Liver (tissue), 9 donors: ENCODE data around the gene SPATA31E1. TPM values are rescaled to one million over a fixed set of nuclear protein-coding genes. Genes with fewer than 3 reads are reported as not detected.
A peak's percentile ranks its signal among the peaks of the same experiment; 100 is the strongest.

ENCODE experiments used
- DNase-seq: peaks from one replicate; pipeline ENCODE4 v3.0.0-alpha.2; 2017; ENCODE audit warnings: low spot score
- H3K27ac ChIP-seq, 2 donors: one replicate each; pipeline ENCODE4 v1.7.0; 2013; ENCODE audit warnings: inconsistent platforms in 2 of 2, low read length in 2 of 2, control low read depth in 1 of 2, low read depth in 1 of 2, mild to moderate bottlenecking in 1 of 2
- H3K27me3 ChIP-seq, 4 donors: one replicate each; pipeline versions ENCODE4 v1.6.1 to v1.7.0; 2013; ENCODE audit warnings: low read length in 3 of 4, inconsistent platforms in 1 of 4, mild to moderate bottlenecking in 1 of 4, moderate library complexity in 1 of 4; ENCODE audit not compliant: control insufficient read depth in 4 of 4, insufficient read depth in 4 of 4
- H3K36me3 ChIP-seq, 4 donors: one replicate each; pipeline versions ENCODE4 v1.6.1 to v1.7.0; 2013; ENCODE audit warnings: low read length in 3 of 4, mild to moderate bottlenecking in 3 of 4, low read depth in 1 of 4, moderate library complexity in 1 of 4; ENCODE audit not compliant: control insufficient read depth in 4 of 4, insufficient read depth in 3 of 4
- H3K4me1 ChIP-seq, 4 donors: one replicate each; pipeline versions ENCODE4 v1.6.1 to v1.7.0; 2013; ENCODE audit warnings: low read length in 3 of 4, mild to moderate bottlenecking in 3 of 4, moderate library complexity in 1 of 4; ENCODE audit not compliant: control insufficient read depth in 4 of 4, insufficient read depth in 4 of 4
- H3K4me3 ChIP-seq, 3 donors: one replicate each; pipeline versions ENCODE4 v1.6.1 to v1.7.0; 2013; ENCODE audit warnings: low read length in 3 of 3, control low read depth in 1 of 3, low read depth in 1 of 3, mild to moderate bottlenecking in 1 of 3
- H3K9ac ChIP-seq, 2 donors: one replicate each; pipeline ENCODE4 v1.7.0; 2013; ENCODE audit warnings: low read length in 2 of 2, mild to moderate bottlenecking in 2 of 2, moderate library complexity in 2 of 2, control low read depth in 1 of 2, low read depth in 1 of 2
- H3K9me3 ChIP-seq, 4 donors: one replicate each; pipeline versions ENCODE4 v1.6.1 to v1.7.0; 2013; ENCODE audit warnings: low read length in 3 of 4; ENCODE audit not compliant: control insufficient read depth in 4 of 4
- ATF3 ChIP-seq: IDR thresholded peaks from 2 replicates; pipeline ENCODE4 v1.6.1; 2016; ENCODE audit warnings: antibody characterized with exemption
- EGR1 ChIP-seq, 2 donors: IDR thresholded peaks; 2 replicates each; pipeline ENCODE4 v1.6.1; 2016 to 2018; ENCODE audit warnings: antibody characterized with exemption in 2 of 2, low read depth in 2 of 2
- FOXA2 ChIP-seq: IDR thresholded peaks from 2 replicates; pipeline ENCODE4 v1.6.1; 2016; ENCODE audit warnings: antibody characterized with exemption
- GABPA ChIP-seq, 2 donors: IDR thresholded peaks in 1 of 2; conservative IDR thresholded peaks in 1 of 2; 2 replicates each; pipeline ENCODE4 v1.6.1; 2016; ENCODE audit warnings: antibody characterized with exemption in 2 of 2, mild to moderate bottlenecking in 1 of 2, moderate library complexity in 1 of 2
- HNF4G ChIP-seq: IDR thresholded peaks from 2 replicates; pipeline ENCODE4 v1.6.1; 2016; ENCODE audit warnings: antibody characterized with exemption
- MAX ChIP-seq: IDR thresholded peaks from 2 replicates; pipeline ENCODE4 v1.6.1; 2016; ENCODE audit warnings: antibody characterized with exemption
- NR2F2 ChIP-seq: IDR thresholded peaks from 2 replicates; pipeline ENCODE4 v1.6.1; 2016; ENCODE audit warnings: antibody characterized with exemption
- REST ChIP-seq: IDR thresholded peaks from 2 replicates; pipeline ENCODE4 v1.6.1; 2016; ENCODE audit warnings: antibody characterized with exemption, mild to moderate bottlenecking
- RXRA ChIP-seq, 2 donors: IDR thresholded peaks; 2 replicates each; pipeline ENCODE4 v1.6.1; 2017 to 2018; ENCODE audit warnings: antibody characterized with exemption in 2 of 2, mild to moderate bottlenecking in 1 of 2
- SP1 ChIP-seq: IDR thresholded peaks from 2 replicates; pipeline ENCODE4 v1.6.1; 2018; ENCODE audit warnings: antibody characterized with exemption, mild to moderate bottlenecking
- TAF1 ChIP-seq: conservative IDR thresholded peaks from 2 replicates; pipeline ENCODE4 v1.6.1; 2016; ENCODE audit warnings: antibody characterized with exemption, mild to moderate bottlenecking
- ZBTB33 ChIP-seq: IDR thresholded peaks from 2 replicates; pipeline ENCODE4 v1.6.1; 2016; ENCODE audit warnings: antibody characterized with exemption
- WGBS: extraction: QIAGEN DNeasy Blood & Tissue Kit; methylation state at CpG from one replicate; pipeline ENCODE4 v1.1.7; 2013; 5-methylcytosine and 5-hydroxymethylcytosine counted together
- polyA plus RNA-seq, 2 donors: library from polyadenylated mRNA; stranded (reverse) in 1 of 2; unstranded in 1 of 2; fragments of 200-250 nt in 1 of 2; fragments of >200 nt in 1 of 2; fragmentation: Nextera tagmentation in 1 of 2; extraction: Ambion mirVana in 1 of 2; gene quantifications; one replicate each; pipeline versions ENCODE4 v1.2.1 to v1.2.3, GENCODE V29; 2013 to 2015
- total RNA-seq, 2 donors: library from RNA; depleted of rRNA; stranded (reverse); fragments of >200 nt; gene quantifications; one replicate each; pipeline ENCODE4 v1.2.3, GENCODE V29; 2014
- donor health status: healthy.
- donor health status: healthy.
- donor health status: healthy.
- donor health status: healthy.
- donor health status: healthy.

SPATA31E1 gene
- total and polyA plus RNA-seq, 4 donors: not detected

GRCh38 chr9:87880683-87881082 is 2.0 kb upstream of the SPATA31E1 start:
- peak; percentile 20 for DNase-seq
- Histone ChIP-seq H3K9me3 (no peaks in the 10 kb centered on the region), H3K36me3 (no peaks in the 10 kb centered on the region), H3K4me1 (no peaks in the 10 kb centered on the region), H3K9ac (no peak overlapping the region), H3K27ac (no peak overlapping the region), H3K4me3 (no peak overlapping the region), H3K27me3 (no peaks in the 10 kb centered on the region)
- TF ChIP-seq SP1 (no peak), EGR1 (IDR thresholded peaks at IDR 0.05; ENCODE audit: low read depth in 2 of 2) (no peak), ATF3 (no peak), RXRA (IDR thresholded peaks at IDR 0.05) (no peak), HNF4G (no peak), NR2F2 (no peak), MAX (no peak), FOXA2 (no peak), REST (no peak), ZBTB33 (no peak), TAF1 (no peak)
- 92% methylated on average over 6 of the region's 6 CpGs for WGBS

GRCh38 chr9:87883274-87883673 is 597 bp downstream of the SPATA31E1 start:
- H3K9ac ChIP-seq: no peak overlapping the region
- peak; percentile 25 for DNase-seq
- no peak for TF ChIP-seq REST
- no peak for TF ChIP-seq GABPA (IDR thresholded peaks at IDR 0.05 in 1 of 2, conservative IDR thresholded peaks at IDR 0.05 in 1 of 2)
- WGBS: 94% methylated on average over 6 of the region's 6 CpGs
- H3K36me3 ChIP-seq: no peaks in the 10 kb centered on the region
- H3K4me3 ChIP-seq: no peak overlapping the region
- H3K4me1 ChIP-seq: no peaks in the 10 kb centered on the region
- H3K27ac ChIP-seq: no peak overlapping the region
- no peaks in the 10 kb centered on the region for H3K27me3 ChIP-seq
- no peaks in the 10 kb centered on the region for H3K9me3 ChIP-seq
